Testis (tissue), 2 donors: ENCODE results near the gene TECR.

Experiments used
- CTCF ChIP-seq, 3 experiments: fragments of 450-650 bp in 2 of 3; fragments of 200-600 bp in 1 of 3; sonication (generic) in 1 of 3; IDR thresholded peaks; one replicate each; pipeline ENCODE4 v1.5.1; 2016 to 2019; ENCODE audit warnings: antibody characterized with exemption in 3 of 3, mild to moderate bottlenecking in 2 of 3, moderate library complexity in 1 of 3
- POLR2A ChIP-seq: fragments of 450-650 bp; IDR thresholded peaks from one replicate; pipeline ENCODE4 v1.6.1; 2017; ENCODE audit warnings: antibody characterized with exemption, mild to moderate bottlenecking, moderate library complexity

DNA sequence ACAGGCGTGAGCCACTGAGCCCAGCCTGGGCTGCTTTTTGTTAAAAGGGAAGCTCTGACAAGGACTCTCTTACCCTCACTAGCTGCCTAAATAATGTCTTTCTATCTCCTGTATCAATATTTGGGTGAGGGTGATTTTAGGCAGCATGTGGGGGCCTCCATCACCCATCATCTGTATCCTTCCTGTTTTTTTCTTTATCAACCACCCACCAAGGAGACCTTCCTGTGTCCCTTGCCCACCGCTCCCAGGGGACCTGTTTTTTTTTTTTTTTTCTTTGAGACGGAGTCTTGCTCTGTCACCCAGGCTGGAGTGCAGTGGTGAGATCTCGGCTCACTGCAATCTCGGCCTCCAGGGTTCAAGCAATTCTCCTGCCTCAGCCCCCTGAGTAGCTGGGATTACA is 47.9 kb downstream of the TECR start:
- TF ChIP-seq CTCF (IDR thresholded peaks at IDR 0.05) (no peak), POLR2A (no peak)
